DOHH2 (cell line): ENCODE results near the gene DIP2C.

Source experiments
- H3F3A ChIP-seq: fragments of 200-600 bp; sonication (generic), shearing (Covaris generic); 2 replicates; pipeline ENCODE4 v1.6.0; 2016; ENCODE audit warnings: antibody characterized with exemption, mild to moderate bottlenecking; ENCODE audit not compliant: control insufficient read depth, insufficient read depth
- H3K27ac ChIP-seq: fragments of 200-600 bp; sonication (generic); 2 replicates; pipeline ENCODE4 v1.5.1; 2014; ENCODE audit warnings: low read depth, mild to moderate bottlenecking, low read length, moderate library complexity
- H3K27me3 ChIP-seq: fragments of 200-600 bp; sonication (generic); 2 replicates; pipeline ENCODE4 v1.6.1; 2014; ENCODE audit warnings: mild to moderate bottlenecking, low read length, mixed read lengths; ENCODE audit not compliant: control insufficient read depth
- H3K36me3 ChIP-seq: fragments of 200-600 bp; sonication (generic); 2 replicates; pipeline ENCODE4 v1.6.1; 2014; ENCODE audit warnings: mild to moderate bottlenecking, low read length, moderate library complexity, mixed read lengths; ENCODE audit not compliant: control insufficient read depth
- H3K4me1 ChIP-seq: fragments of 200-600 bp; sonication (generic); 2 replicates; pipeline ENCODE4 v1.6.1; 2014; ENCODE audit warnings: mild to moderate bottlenecking, low read length, mixed read lengths; ENCODE audit not compliant: control insufficient read depth
- H3K4me2 ChIP-seq: fragments of 200-600 bp; sonication (generic); 2 replicates; pipeline ENCODE4 v1.6.0; 2014; ENCODE audit warnings: mild to moderate bottlenecking, low read length, moderate library complexity
- H3K4me3 ChIP-seq: fragments of 200-600 bp; sonication (generic); 2 replicates; pipeline ENCODE4 v1.5.1; 2014; ENCODE audit warnings: mild to moderate bottlenecking, low read length, mixed read lengths
- H3K79me2 ChIP-seq: fragments of 200-600 bp; sonication (generic); 2 replicates; pipeline ENCODE4 v1.6.1; 2014; ENCODE audit warnings: mild to moderate bottlenecking, low read length, mixed read lengths; ENCODE audit not compliant: control insufficient read depth
- H3K9me2 ChIP-seq: fragments of 200-600 bp; sonication (generic); replicated peaks from 2 replicates; pipeline ENCODE4 v1.6.1; 2014; ENCODE audit warnings: mild to moderate bottlenecking, low read length, mixed read lengths; ENCODE audit not compliant: control insufficient read depth
- H3K9me3 ChIP-seq: fragments of 200-600 bp; sonication (generic); 2 replicates; pipeline ENCODE4 v1.6.1; 2014; ENCODE audit warnings: antibody characterized with exemption, low read length, mixed read lengths; ENCODE audit not compliant: control insufficient read depth, insufficient read depth
- H4K20me1 ChIP-seq: fragments of 200-600 bp; sonication (generic); 2 replicates; pipeline ENCODE4 v1.6.0; 2014; ENCODE audit warnings: low read depth, mild to moderate bottlenecking, antibody characterized with exemption, low read length, moderate library complexity; ENCODE audit not compliant: control insufficient read depth, insufficient read depth
- EZH2phosphoT487 ChIP-seq: fragments of 200-600 bp; sonication (generic); IDR thresholded peaks from 2 replicates; pipeline ENCODE4 v1.6.1; 2017; ENCODE audit warnings: borderline replicate concordance, mild to moderate bottlenecking, antibody characterized with exemption, low read length, moderate library complexity, mixed read lengths
- TF ChIP-seq, protein P1 (sequence below): fragments of 200-600 bp; sonication (generic); IDR thresholded peaks from one replicate; pipeline ENCODE4 v1.5.1; 2014; ENCODE audit warnings: antibody characterized with exemption, mild to moderate bottlenecking, low read depth, low read length; ENCODE audit not compliant: poor library complexity, severe bottlenecking

DIP2C gene

DNA sequence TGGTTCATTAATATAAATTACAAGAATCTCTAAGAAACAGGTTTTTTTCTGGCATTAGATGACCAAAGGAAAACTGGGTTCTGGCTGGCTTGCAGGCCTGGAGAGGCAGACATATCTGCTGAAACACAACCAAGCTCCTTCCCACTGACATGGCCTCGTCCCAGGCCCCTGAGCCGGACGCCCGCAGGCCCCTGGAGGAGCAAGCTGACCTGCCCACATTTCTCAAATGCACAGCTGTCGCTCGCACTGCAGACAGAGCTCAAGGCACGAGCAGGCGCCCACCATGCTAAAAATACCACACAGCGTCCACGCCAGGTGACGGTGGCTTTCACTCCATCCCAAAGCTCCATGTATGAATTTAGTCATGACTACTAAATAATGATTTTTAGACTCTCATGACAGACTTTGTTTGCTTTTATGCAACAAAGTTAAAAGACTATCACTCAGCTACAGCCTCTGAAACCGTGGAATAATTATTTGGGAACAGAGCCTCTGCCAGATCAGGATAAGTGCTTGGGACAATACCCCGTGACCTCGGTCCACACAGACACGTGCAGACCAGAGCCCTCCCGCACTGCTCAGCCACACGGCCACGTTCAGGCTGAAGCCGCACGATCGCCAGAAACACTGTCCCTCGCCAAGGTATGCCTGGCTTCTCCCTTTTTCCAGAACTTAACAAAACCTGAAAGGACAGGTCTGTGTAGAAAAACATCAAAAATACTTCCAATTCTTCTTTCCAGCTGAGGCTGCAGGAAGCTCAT lies 71.1 kb downstream of the DIP2C start:
- H4K20me1 ChIP-seq, result no peaks in the 10 kb centered on the region
- H3K27ac ChIP-seq, result no peak overlapping the region

DNA sequence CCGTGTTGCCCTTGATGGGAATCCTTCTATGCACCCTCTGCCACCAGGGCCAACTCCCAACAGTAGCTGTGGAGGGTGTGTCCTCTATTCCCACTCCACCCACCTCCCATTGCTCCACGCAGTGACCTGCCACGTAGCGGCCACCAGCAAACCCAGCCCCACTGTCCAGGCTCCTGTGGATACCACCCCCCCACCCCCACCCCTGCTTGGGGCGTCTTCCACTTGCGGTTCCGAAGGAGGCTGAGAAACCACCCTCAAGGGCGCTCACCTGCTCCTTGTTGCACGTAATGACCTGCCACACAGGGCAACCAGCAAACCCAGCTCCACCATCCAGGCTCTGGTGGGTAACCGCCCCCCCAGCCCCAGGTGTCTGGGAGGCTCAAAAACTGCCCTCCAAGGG lies 72.0 kb downstream of the DIP2C start:
- H3K27ac ChIP-seq, result no peak overlapping the region
- H3K79me2 ChIP-seq, result no peaks in the 10 kb centered on the region
- TF ChIP-seq, protein P1, sequence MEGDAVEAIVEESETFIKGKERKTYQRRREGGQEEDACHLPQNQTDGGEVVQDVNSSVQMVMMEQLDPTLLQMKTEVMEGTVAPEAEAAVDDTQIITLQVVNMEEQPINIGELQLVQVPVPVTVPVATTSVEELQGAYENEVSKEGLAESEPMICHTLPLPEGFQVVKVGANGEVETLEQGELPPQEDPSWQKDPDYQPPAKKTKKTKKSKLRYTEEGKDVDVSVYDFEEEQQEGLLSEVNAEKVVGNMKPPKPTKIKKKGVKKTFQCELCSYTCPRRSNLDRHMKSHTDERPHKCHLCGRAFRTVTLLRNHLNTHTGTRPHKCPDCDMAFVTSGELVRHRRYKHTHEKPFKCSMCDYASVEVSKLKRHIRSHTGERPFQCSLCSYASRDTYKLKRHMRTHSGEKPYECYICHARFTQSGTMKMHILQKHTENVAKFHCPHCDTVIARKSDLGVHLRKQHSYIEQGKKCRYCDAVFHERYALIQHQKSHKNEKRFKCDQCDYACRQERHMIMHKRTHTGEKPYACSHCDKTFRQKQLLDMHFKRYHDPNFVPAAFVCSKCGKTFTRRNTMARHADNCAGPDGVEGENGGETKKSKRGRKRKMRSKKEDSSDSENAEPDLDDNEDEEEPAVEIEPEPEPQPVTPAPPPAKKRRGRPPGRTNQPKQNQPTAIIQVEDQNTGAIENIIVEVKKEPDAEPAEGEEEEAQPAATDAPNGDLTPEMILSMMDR, result no peak
- no peak for TF ChIP-seq EZH2phosphoT487
- H3F3A ChIP-seq, result peaks cover 5% of the 10 kb centered on the region
- H3K4me1 ChIP-seq, result peaks cover 37% of the 10 kb centered on the region
- H3K9me3 ChIP-seq, result no peaks in the 10 kb centered on the region
- no peaks in the 10 kb centered on the region for H4K20me1 ChIP-seq
- H3K36me3 ChIP-seq, result no peaks in the 10 kb centered on the region
- H3K4me2 ChIP-seq, result no peak overlapping the region
- H3K27me3 ChIP-seq, result no peaks in the 10 kb centered on the region
- H3K4me3 ChIP-seq, result no peak overlapping the region
- no peaks in the 10 kb centered on the region for H3K9me2 ChIP-seq

More for the DNA sequence above, 71.1 kb downstream of the DIP2C start:
- no peak overlapping the region for H3K4me3 ChIP-seq
- no peak for TF ChIP-seq EZH2phosphoT487
- no peaks in the 10 kb centered on the region for H3K9me3 ChIP-seq
- no peaks in the 10 kb centered on the region for H3K27me3 ChIP-seq
- H3K36me3 ChIP-seq, result no peaks in the 10 kb centered on the region
- H3F3A ChIP-seq, result peaks cover 5% of the 10 kb centered on the region
- no peak overlapping the region for H3K4me2 ChIP-seq
- H3K9me2 ChIP-seq, result no peaks in the 10 kb centered on the region
- H3K4me1 ChIP-seq, result peaks cover 39% of the 10 kb centered on the region
- no peaks in the 10 kb centered on the region for H3K79me2 ChIP-seq

DNA sequence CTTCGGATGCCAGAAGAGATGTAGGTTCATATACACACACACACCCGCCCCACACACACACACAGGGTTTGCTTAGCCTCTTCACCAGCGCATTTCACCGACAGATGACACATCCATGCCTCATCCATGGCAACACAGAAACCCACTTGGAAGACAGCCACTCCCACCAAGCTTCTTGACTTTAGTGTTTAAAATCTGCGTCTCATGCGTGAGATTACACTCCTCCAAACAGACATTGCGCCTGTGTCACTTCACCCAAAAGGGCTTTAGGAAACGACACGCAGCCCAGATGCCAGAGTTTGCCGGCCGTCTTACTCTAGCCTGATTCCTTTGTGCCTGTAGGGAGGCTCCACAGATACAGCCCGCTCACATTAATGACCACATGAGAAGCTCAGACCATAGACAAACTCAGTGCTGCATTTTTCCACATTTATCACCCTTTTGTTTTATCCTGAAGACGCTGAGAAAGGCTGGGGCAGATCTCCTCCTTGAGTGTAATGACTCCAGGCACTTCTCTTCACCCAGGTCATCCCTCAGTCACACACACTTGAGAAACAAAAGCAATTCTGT lies 73.8 kb downstream of the DIP2C start:
- Histone ChIP-seq H3F3A (peaks cover 3% of the 10 kb centered on the region), H3K27ac (no peak overlapping the region), H4K20me1 (no peaks in the 10 kb centered on the region), H3K9me2 (no peaks in the 10 kb centered on the region), H3K36me3 (no peaks in the 10 kb centered on the region), H3K27me3 (no peaks in the 10 kb centered on the region), H3K4me1 (peaks cover 21% of the 10 kb centered on the region), H3K4me2 (no peak overlapping the region), H3K4me3 (no peak overlapping the region), H3K79me2 (no peaks in the 10 kb centered on the region), H3K9me3 (no peaks in the 10 kb centered on the region)
- TF ChIP-seq, protein P1, result no peak
- no peak for TF ChIP-seq EZH2phosphoT487
